ENCODE data around the gene TRAF3IP1. TPM values are rescaled to one million over a fixed set of nuclear protein-coding genes. Genes with fewer than 3 reads are reported as not detected.

The TRAF3IP1 gene
- total RNA-seq, 4 donors from 2014 or later: 11.0 to 27.2 (median 13.4) TPM

- Histone ChIP-seq H3K36me3 (peaks cover 0 to 21% (median 0%) of the 10 kb centered on the region in 3 donors), H3K27ac (no peak overlapping the region), H3K4me1 (no peaks in the 10 kb centered on the region), H3K27me3 (no peaks in the 10 kb centered on the region), H3K9me3 (no peaks in the 10 kb centered on the region), H3K4me3 (no peak overlapping the region)
- no peak for DNase-seq
- TF ChIP-seq CTCF (IDR thresholded peaks at IDR 0.05) (no peak), POLR2A (IDR thresholded peaks at IDR 0.05) (no peak)
Observed at GRCh38 chr2:238346544-238346943, 26.2 kb downstream of the TRAF3IP1 start.

- Histone ChIP-seq H3K36me3 (peaks cover 0 to 32% (median 0%) of the 10 kb centered on the region in 3 donors), H3K27me3 (no peaks in the 10 kb centered on the region), H3K9me3 (no peaks in the 10 kb centered on the region), H3K27ac (no peak overlapping the region), H3K4me3 (no peak overlapping the region), H3K4me1 (no peaks in the 10 kb centered on the region)
- TF ChIP-seq CTCF (IDR thresholded peaks at IDR 0.05) (no peak), POLR2A (IDR thresholded peaks at IDR 0.05) (no peak)
- no peak for DNase-seq
Observed at GRCh38 chr2:238350150-238350897, 30.0 kb downstream of the TRAF3IP1 start.

- no peaks in the 10 kb centered on the region for H3K4me1 ChIP-seq
- no peaks in the 10 kb centered on the region for H3K27me3 ChIP-seq
- no peak for DNase-seq
- no peak overlapping the region for H3K4me3 ChIP-seq
- H3K36me3 ChIP-seq: peaks cover 0 to 41% (median 0%) of the 10 kb centered on the region in 3 donors
- H3K9me3 ChIP-seq: no peaks in the 10 kb centered on the region
- no peak overlapping the region for H3K27ac ChIP-seq
- TF ChIP-seq CTCF (IDR thresholded peaks at IDR 0.05) (no peak), POLR2A (IDR thresholded peaks at IDR 0.05) (no peak)
Observed at GRCh38 chr2:238351315-238351714, 31.0 kb downstream of the TRAF3IP1 start.

GRCh38 chr2:238352361-238352760, 32.0 kb downstream of the TRAF3IP1 start:
- Histone ChIP-seq H3K4me1 (no peaks in the 10 kb centered on the region), H3K36me3 (peaks cover 0 to 43% (median 0%) of the 10 kb centered on the region in 3 donors), H3K27me3 (no peaks in the 10 kb centered on the region), H3K9me3 (no peaks in the 10 kb centered on the region), H3K4me3 (no peak overlapping the region), H3K27ac (no peak overlapping the region)
- TF ChIP-seq POLR2A (IDR thresholded peaks at IDR 0.05) (no peak), CTCF (IDR thresholded peaks at IDR 0.05) (no peak)
- DNase-seq: no peak

GRCh38 chr2:238358769-238359168, 38.5 kb downstream of the TRAF3IP1 start:
- no peak overlapping the region for H3K4me3 ChIP-seq
- no peak for DNase-seq
- no peak for TF ChIP-seq CTCF (IDR thresholded peaks at IDR 0.05)
- TF ChIP-seq POLR2A (IDR thresholded peaks at IDR 0.05): no peak
- H3K27ac ChIP-seq: no peak overlapping the region
- no peaks in the 10 kb centered on the region for H3K4me1 ChIP-seq
- H3K36me3 ChIP-seq: peaks cover 0 to 24% (median 0%) of the 10 kb centered on the region in 3 donors
- no peaks in the 10 kb centered on the region for H3K9me3 ChIP-seq
- H3K27me3 ChIP-seq: no peaks in the 10 kb centered on the region
